8988T (cell line): ENCODE measurements around the gene LRRC14B.

Experiments
- DNase-seq: peaks from one replicate; pipeline ENCODE4 v3.0.0; 2011

LRRC14B gene

DNA sequence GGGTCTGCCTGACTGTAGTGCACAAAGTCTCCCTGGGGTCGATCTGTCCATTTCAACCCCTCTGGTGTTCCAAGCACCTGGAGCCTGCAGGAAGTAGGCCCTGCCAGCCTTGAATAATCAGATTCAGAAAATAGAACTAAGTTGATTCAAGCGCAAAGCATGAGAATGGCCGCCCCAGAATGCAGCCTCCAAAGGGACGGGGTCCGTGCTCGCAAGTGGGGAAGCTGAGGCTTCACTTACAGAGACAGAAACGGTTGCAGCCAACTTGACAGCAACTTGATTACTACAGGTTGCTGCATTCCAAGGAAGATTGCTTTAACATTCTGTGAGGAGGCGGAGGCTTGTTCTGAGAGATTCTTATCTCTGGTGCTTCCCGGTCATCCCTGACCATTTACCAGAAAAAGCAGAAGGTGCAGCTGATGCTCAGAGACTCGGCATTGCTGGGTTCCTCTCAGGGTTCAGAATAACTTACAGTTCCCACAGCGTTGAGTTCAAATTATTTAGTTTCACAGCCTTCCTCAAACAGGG is 14.9 kb upstream of the LRRC14B start:
- no peak for DNase-seq

DNA sequence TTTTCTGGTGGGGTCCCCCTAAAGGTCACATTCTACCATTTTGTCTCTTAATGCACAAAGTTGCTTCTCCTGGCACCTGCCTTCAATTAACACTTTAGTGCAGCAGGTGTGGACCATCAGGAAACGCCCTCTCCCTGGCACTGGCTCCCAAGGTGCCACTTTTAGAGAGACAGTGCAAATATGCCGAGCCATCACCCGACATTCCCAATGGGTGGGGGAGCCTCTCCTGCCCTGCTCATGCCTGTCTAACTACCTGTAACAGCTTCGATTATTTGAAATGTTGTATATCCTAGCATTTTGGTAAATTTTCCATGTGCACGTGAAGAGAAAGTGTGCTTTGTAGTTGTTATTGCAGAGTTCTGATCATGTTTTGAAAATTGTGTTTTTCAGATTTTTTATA is 13.2 kb upstream of the LRRC14B start:
- no peak for DNase-seq

DNA sequence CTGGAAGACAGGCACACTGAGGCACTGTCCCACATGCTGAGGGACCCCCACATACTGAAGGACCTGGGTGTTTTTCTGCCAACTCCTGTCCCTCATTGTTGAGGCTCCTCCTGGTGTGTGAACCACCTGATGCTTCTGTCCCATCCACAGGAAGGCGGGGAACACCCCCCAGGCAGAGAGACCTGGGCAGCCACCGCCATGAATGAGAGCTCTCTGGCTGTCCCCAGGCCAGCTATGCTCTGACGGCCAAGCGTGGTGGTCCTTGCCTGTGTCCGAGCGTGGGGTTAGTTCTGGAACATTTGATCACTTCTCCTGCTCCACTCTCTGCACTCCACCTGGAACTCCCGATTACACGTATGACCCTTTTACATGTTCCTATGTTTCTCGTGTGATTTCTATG is 11.9 kb upstream of the LRRC14B start:
- no peak for DNase-seq

DNA sequence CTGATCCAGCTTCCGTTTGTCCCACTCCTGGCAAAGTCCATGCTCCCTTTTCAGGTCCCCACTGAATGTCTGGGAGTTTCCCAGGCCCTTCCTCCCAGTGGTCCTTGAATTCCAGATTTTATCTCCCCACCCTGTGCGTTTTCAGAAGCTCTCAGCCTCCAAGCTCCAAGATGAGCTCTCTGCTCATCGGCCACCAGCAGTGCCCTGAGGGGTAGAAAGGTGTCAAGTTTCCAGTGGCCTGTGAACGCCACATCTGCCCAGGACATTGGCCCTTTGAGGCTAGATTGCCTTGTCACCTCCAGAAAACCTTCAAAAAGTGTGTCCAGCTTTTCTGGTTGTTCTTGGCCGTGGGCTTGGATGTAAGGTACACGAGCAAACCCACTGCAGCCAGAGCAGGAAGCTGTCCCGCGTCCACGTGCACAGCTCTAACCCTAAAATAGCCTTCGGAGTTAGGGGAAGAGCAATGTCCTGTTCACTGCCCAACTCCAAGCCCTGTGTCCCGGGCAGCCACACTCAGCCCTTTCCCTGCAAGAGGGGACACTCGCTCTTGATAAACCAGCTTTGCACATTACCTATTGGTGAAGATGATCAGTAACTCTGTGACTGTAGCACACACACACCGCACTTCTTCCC is 10.9 kb upstream of the LRRC14B start:
- DNase-seq: no peak

DNA sequence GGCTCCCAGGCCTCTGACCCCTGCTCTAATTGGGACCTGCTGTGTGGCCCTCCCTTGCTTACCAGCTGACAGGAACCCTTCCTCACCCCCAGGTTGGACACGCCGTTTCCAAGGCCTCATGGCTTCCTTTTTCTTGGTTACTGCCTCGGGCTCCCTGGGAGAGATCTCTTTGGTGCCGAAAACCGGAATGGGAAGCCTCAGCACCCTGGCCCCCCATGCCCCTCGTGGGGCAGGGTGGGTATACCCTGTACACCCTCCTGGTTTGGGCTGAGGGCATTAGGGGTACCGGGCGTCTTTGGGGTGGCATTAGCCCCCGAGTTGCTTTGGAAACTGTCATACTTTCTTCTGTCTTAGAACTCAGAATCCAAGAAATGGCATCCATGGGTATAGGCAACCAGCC is 10.1 kb upstream of the LRRC14B start:
- no peak for DNase-seq

DNA sequence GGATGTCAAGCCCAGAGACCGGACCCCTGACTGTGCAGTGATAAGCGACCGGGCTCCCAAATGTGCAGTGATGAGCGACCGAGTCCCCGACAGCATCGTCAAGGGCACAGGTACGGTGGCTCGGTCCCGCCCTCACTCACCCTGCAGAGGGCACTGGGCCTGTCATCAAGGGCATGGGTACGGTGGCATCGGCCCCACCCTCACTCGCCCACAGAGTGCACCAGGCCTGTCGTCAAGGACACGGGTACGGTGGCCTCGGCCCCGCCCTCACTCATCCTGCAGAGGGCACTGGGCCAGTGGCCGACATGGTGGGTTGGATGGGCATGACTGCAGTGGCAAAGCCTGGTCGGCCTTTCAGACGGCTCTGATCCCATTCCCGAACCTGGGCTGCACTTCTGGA is 9.7 kb upstream of the LRRC14B start:
- no peak for DNase-seq

DNA sequence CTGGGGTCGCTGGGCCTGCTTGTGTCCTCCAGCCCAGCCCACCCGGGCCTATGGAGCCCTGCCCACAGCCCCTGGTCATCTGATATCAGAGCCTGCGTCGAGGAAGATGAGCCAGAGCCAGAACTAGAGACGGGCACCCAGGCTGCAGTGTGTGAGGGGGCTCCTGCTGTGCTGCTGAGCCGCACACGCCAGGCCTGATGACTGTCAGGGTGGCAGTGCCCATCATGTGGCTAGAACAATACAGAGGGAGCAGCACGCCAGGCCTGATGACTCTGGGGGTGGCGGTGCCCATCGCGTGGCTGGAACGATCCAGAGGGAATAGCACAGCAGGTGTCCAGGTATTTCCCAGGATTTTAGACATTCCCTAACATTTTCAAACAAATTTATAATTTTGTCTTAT is 9.2 kb upstream of the LRRC14B start:
- no peak for DNase-seq

DNA sequence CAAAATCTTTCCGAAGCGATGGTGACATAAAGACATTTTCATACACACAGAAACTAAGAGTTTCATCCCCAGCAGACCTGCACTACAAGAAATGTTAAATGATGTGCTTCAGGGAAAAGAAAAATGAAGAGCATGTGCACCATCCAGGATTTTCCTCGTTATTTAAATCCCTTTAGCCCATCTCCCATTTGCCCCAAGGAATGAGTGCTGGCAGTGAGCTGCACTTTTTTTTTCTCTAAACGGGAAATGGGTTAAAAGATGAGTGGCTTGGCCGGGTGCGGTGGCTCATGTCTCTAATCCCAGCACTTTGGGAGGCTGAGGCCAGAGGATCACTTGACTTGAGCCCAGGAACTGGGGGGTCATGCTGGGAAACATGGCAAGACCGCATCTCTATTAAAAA is 6.8 kb upstream of the LRRC14B start:
- no peak for DNase-seq

DNA sequence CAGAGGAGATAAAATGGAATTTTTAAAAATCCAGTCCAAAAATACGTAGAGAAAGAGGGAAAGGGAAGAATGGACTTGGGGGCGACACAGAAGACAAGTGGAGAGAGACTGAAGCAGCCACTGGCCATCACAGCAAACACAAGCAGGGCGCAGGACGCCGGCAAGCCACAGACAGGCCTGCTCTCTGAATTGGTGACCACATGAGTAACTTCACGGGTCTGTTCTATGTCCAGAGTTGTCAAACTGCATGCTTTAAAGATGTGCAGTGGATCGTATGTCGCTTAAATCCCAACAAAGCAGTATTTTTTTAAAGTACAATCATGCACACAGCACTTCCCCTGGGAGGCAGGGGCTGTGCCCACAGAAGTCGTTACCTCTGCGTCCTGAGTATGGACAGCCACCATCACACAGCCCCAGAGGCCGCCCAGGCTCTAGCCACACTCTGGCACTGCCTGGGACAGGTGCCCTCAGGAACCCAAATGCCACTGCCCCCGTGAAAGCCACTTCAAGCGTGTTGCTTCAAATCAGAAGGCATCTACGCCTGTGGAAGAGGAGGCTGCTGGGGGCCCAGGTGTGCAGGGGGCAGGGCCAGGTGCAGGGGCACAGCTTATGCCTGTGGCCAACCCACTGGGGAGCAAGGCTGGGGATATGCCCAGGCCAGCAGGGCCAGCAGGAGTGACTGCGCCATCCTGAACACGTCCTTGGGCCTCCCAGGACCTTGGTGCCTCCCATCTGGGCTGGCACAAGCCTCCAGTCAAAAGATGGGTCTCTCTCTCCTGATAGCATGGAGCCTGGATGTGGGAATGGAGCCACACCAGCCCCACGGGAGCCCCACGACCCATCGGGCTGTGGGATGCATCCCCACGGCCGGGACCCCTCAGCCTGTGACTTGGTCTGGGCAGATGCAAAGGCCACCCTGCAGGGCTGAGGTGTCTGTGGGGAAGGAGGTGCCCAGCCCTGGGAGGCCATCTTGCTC is 5.9 kb upstream of the LRRC14B start:
- no peak for DNase-seq

DNA sequence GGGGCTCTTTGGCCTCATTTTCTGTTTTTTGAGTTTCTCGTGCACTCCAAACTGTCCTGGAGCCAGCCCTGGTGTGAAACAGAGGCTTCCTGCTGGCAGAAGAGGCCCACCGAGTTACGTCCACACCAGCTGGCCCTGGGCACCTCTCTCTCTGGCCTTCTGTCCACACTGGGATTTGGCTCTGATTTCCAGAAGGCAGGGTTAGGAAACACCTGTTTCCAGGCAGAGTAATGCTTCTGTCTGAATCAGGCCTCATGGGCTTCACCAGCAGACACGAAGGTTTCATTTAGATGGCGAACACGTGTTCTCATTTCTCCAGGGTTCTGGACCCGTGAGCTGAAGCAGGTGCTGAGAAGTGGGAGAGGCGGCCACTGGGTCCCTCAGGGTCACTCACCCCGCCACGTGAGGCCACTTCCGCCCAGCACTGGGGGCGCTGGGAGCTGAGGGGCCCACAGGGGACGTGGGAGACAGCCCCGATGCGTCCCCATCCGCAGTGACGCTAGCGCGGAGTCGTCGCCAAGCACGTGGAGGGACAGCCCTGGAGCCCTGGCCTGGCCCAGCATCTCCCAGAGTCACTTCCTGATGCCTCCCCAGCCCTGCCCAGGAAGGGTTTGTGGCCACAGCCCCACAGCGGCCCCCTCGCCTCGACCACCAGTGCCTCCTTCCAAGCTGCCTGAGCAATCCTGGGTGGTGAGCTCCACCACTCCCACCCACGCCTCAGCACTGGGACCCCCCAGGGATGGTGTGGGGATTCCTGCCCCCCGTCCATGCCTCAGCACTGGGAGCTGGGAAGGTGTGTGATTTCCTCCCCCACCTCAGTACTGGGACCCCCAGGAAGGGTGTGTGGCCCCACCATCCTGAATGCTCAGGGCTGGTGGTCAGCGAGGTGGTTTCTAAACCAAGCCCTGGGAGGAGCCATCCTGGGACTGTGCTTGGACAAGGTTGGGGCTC is 4.9 kb upstream of the LRRC14B start:
- no peak for DNase-seq

DNA sequence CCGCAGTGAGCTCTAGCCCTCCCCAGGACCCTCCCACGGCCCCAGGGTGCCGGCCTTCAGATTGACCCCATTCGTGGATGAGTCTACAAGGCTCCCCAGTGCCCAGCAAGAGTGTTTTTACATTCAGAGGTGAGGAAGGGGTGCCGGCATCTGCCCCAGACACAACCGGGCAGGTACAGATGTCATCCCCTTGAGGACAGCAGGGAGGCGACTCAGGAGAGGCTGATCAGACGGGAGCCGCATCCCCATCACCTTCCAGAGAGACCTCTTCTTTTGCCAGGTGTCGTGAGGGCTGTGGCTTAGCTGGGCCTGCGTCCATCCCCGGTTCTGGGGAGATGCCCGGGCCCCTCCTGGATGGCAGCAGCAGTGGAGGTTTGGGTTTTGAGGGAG is 4.3 kb upstream of the LRRC14B start:
- DNase-seq: no peak

DNA sequence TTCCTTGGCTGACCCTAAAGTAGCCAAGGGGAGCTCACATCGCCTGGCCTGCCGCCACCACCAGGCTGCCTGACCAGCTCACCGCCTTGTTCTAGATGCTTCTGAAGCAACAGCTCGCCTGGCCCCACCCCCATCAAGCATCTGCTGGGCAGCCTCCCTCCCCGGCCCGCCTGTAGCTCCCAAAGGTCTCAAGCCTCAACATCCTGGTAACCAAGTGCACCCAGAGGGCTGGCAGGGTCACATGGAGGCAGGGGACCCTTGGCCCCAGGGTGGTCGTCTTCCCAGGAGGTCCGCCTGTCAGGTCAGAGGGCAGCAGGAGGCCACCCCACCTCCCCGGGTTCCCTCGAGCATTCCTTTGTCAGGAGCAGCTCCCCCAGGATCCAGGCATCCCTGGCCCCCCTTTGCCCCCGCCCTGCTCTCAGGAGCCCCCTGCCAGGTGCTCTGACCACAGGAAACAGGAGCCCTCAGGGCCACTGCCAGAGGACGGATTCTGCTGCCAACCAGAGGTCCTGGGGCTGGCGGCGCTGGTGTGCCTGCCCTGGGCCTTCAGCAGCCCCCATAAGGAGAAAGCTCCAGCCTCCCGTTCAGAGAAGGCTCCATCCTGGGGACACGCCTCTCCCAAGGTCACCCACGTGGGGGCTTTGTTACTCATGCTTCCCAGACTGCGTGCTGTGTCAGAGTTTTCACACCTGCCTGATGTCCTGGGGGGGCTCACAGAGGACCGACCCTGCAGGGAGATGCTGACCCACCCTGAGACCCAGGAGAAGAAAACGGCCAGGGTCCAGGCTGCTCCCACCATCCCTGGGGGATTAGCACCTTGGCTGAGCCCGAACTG is 3.5 kb upstream of the LRRC14B start:
- DNase-seq: peak; percentile 35

DNA sequence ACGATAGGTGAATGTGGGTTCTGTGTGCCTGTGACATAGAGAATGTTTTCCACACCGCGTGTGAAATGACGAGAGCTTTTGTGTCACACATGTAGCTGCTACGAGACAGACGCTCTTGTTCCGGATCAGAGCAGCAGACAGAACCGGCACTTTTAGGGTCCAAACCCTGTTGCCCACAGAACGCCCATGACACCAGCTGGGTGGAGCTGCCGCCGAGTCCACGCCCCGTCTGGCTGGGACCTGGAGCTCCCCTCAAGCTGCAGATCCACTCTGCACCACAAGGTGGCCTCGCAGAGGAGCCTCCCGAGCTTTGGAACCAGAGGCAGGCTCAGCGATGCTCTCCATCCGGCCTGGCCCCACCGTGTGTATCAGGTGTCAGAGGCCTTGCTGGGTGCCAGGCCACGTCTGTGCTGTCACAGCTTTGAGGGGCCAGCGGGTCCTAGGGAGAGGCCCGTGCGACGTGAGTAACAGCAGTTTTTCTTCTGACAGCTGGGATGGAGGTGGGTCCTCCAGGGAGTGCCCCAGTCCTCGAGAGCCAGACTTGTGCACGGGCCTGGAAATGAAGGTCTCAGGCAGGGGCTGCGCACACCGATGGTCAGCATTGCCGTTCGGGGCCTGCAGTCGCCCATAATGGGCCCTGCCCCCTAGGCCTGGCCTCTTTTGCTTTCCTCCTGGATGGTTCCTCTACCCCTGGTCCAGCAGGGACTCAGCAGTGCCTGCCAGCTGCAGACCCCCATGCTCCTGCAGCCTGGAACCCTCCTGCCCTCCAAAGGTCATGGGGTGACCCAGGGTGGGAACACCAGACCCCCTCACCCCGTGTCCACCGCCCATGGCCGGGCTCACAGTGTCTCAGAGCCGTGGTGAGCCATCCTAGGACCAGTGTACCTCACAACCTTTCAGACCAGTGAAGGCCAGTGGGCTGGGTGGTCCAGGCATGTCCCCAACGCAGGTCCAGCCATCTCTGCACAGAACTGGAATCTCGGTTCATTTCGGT is 2.5 kb upstream of the LRRC14B start:
- DNase-seq: peak; percentile 100

DNA sequence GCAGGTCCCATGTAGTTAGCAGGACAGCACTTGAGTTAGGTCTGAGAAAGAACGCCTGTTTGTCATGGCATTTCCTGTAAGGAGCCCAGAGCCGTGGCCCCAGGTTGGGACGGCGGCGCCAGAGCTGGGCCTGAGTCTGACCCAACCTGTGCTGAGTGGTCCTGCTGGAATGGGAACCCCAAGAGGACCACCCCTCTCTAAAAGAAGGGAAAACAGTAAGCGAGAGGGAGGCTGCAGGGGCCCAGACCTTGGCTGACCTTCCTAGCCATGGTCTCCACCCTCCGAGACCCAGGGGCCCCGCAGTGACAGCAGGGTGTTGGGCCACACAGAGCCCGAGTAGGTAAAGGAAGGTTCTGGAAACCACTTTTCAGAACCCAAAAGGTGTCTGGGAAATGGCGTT is 1.8 kb upstream of the LRRC14B start:
- DNase-seq: peak; percentile 54

DNA sequence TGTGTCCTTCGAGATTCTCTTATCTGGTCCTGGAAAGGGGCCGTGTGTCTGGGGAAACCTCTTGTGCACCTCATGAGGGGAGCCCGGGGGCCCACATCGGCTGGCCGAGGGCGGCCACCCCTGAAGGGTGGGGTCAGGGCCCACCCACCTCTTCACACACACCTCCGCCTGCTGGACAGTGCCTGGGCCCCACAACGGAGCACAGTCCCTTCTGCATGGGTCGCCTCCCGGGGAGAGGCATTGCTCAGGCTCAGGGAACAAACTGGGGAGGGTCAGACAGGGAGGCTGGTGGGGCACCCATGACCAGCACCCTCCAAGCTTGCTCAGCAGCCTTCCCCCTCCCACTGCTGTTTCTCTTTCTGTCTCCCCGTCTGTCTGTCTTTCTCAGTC is 1.3 kb upstream of the LRRC14B start:
- peak; percentile 59 for DNase-seq

DNA sequence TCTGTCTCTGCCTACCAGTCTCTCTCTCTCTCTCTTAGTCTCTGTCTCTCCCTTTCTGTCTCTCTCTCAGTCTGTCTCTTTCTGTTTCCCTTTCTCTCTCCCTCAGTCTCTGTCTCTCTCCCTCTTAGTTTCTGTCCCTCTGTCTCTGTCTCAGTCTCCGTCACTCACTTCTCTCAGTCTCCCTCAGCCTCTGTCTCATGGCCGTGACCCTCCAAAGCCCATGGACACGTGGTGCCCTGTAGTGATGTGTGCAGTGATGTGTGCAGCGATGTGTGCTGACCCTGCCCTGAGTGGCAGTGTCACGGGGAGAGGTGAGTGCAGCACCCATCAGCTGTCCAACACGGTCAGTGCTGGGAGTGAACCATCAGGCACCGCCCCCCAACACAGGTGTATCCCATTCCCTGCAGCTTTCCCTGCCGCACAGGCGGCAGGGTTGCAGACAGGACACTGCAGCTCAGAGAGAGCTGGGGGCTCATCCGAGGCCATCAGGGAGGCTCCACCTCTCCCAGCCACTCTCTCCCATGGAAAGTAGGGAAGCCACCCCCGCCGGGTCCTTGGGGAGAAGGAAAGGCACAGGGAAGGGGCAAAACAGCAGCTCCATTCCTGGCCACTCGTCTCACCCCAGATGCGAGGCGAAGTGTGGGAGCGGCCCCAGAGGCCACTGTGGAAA is 794 bp upstream of the LRRC14B start:
- peak; percentile 44 for DNase-seq

DNA sequence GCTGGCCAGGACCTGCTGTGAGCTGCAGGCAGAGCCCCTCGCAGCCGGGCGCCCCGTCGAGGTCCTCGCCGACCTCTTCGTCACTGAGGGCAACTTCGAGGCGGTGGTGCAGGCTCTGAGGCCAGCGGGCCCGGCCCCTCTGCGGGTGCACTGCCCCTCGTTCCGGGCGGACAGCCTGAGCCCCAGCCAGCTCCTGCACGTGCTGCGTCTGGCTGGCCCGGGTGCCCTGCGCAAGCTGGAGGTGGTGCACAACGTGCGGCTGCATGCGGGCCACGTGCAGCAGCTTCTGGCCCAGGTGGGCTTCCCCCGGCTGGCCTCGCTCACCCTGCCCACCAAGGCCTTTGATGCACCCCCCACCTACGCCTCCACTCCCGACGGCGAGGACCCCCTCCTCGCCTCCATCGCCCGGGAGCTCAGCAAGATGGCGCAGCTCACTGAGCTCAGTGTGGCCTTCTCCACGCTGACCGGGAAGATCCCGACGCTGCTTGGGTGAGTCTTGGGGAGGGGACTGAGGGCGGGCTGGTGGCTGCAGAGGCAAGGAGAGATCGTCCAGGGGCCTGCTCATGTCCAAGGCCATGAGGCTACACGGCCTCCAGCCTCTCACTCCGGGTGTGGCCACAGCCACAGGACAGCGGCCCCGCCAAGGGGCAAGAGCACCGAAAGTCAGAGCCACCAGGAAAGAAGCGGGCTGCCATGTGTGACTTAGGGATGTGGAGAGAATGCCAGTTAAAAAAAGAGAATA is 825 bp downstream of the LRRC14B start:
- DNase-seq: no peak

DNA sequence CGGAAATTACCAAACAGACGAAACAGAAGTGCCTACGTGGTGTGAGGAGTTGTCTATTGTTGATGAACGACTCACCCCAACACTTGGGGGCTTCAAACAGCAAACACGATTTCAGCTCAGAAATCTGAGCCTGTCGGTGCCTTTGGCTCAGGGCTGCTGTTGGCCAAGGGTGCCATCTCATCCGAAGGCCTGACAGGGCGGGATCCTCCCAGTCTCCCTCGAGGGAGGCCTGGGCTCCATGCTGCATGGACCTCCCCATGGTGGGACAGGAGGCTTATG is 1.3 kb downstream of the LRRC14B start:
- DNase-seq: no peak

DNA sequence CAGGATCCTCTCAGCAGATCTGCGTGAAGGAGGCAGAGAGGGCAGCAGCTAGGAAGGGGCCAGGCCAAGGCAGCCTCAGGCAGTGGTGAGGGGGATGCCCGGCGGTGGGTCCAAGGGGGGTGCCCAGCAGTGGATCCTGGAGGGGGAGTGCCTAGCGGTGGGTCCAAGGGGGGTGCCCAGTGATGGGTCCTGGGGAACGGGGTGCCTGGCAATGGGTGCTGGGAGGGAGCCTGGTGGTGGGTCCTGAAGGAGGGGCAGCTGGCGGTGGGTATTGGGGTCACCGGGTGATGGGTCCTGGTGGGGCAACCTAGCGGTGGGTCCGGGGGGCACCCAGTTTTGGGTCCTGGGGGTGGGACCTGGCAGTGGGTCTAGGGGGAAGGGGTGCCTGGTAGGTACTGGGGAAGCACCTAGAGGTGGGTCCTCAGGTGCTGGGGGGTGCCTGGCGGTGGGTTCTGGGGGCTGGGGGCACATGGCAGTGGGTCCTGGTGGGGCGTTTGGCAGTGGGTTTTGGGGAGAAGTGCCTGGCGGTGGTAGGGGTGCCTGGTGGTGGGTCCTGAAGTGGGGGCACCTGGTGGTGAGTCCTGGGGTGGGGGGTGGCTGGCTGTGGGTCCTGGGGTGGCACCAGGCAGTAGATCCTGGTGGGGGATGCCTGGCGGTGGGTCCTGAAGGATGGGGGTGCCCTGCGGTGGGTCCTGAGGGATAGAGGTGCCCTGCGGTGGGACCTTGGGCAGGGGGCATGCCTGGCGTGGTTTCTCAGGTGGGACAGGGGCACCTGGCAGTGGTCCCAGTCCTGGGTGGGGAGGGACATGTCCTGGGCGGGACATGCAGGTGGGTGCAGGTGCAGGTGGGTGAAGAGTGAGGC is 1.9 kb downstream of the LRRC14B start:
- peak; percentile 53 for DNase-seq
